Esophagus muscularis mucosa (tissue), 3 donors: ENCODE data around the gene ZNF516.
A peak's percentile ranks its signal among the peaks of the same experiment; 100 is the strongest.

Experiments used
- POLR2A ChIP-seq: fragments of 450-650 bp; IDR thresholded peaks from one replicate; pipeline ENCODE4 v1.6.1; 2017; ENCODE audit warnings: antibody characterized with exemption, moderate library complexity, mild to moderate bottlenecking, low read depth
- POLR2AphosphoS5 ChIP-seq, 2 donors: sonication (generic); formaldehyde crosslinking; IDR thresholded peaks; one replicate each; pipeline ENCODE4 v1.6.1; 2017; ENCODE audit warnings: antibody characterized with exemption in 2 of 2
- TF ChIP-seq, protein P1 (sequence below), 3 experiments: fragments of 200-600 bp in 2 of 3; fragments of 450-650 bp in 1 of 3; sonication (generic) in 2 of 3; IDR thresholded peaks; one replicate each; pipeline ENCODE4 v1.5.1; 2017 to 2019; ENCODE audit warnings: antibody characterized with exemption in 3 of 3, mild to moderate bottlenecking in 2 of 3, moderate library complexity in 1 of 3

DNA sequence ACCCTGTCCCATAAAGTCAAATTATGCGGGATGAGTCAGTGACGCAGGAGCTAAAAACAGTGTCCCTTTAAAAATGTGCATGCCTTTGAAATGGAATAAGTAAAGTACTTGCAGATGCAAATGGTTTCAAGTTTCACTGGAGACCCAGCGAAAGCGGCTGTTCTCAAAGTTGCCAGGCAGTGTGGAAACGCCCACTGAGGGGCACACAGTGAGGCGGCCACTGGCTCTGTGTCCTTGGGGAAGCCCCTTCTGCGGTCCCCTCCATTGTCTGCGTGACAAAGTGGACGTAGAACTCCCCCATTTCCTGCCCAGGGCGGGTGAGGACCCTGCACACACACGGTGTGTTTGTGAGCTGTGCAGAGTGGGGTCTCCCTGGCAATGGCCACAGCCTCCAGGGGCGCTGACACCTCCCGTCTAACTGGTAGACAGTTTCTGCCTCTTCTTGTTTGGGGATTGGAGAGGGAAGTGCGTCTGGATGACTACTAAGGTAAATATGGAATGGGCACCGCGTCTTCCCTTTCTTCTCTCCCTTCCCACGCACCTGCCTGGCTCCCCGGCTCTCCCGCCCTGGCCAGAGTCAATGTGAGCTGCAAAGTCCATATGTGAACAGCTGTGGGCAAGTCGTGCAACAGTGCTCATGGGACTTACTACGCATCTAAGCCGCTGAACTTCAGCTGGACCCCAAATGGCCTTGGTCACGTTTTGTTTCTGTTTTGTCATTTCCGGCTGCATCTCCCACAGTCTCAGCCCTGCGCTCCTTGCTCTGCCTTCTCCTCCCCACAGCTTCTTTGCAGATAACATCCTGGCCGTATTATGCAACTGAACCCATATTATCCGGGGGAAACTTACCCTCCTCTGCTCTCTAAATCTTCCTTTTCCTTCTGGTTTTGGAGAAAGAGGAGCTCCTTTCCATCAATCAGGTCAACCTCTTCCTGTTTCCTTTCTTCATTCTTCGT, 33.7 kb upstream of the ZNF516 start:
- TF ChIP-seq, protein P1, sequence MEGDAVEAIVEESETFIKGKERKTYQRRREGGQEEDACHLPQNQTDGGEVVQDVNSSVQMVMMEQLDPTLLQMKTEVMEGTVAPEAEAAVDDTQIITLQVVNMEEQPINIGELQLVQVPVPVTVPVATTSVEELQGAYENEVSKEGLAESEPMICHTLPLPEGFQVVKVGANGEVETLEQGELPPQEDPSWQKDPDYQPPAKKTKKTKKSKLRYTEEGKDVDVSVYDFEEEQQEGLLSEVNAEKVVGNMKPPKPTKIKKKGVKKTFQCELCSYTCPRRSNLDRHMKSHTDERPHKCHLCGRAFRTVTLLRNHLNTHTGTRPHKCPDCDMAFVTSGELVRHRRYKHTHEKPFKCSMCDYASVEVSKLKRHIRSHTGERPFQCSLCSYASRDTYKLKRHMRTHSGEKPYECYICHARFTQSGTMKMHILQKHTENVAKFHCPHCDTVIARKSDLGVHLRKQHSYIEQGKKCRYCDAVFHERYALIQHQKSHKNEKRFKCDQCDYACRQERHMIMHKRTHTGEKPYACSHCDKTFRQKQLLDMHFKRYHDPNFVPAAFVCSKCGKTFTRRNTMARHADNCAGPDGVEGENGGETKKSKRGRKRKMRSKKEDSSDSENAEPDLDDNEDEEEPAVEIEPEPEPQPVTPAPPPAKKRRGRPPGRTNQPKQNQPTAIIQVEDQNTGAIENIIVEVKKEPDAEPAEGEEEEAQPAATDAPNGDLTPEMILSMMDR (IDR thresholded peaks at IDR 0.05) = no peak
- TF ChIP-seq POLR2AphosphoS5 (IDR thresholded peaks at IDR 0.05) (peak in 1 of 2 donors; percentile 26), POLR2A (no peak)
